ENCODE data around the gene AAK1.

AAK1 gene

GRCh38 chr2:69456950-69457445 lies 186.5 kb downstream of the AAK1 start:
- TF ChIP-seq, protein P1, sequence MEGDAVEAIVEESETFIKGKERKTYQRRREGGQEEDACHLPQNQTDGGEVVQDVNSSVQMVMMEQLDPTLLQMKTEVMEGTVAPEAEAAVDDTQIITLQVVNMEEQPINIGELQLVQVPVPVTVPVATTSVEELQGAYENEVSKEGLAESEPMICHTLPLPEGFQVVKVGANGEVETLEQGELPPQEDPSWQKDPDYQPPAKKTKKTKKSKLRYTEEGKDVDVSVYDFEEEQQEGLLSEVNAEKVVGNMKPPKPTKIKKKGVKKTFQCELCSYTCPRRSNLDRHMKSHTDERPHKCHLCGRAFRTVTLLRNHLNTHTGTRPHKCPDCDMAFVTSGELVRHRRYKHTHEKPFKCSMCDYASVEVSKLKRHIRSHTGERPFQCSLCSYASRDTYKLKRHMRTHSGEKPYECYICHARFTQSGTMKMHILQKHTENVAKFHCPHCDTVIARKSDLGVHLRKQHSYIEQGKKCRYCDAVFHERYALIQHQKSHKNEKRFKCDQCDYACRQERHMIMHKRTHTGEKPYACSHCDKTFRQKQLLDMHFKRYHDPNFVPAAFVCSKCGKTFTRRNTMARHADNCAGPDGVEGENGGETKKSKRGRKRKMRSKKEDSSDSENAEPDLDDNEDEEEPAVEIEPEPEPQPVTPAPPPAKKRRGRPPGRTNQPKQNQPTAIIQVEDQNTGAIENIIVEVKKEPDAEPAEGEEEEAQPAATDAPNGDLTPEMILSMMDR (IDR thresholded peaks at IDR 0.05) = no peak

GRCh38 chr2:69456154-69456553 lies 187.4 kb downstream of the AAK1 start:
- TF ChIP-seq, protein P1 (IDR thresholded peaks at IDR 0.05) = no peak

DNA sequence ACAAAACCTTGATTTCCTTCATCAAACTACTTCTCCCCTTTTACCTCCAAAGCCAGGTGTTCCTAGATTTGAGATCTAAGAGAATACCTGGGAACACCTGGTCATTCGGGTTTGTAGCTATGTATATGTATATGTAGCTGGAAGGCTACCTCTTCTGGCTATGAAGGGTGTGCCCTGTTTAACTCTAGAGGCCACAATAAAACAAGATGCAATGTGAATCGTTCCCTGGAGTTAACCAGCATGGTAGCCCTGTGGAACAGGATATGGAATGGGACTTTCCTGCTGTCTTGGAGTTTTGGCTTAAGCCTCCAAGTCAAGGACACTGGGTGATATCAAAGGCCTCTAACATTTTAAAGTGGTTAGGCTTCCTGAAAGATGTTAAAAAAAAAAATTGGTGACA lies 188.6 kb downstream of the AAK1 start:
- TF ChIP-seq, protein P1 (IDR thresholded peaks at IDR 0.05) = no peak

DNA sequence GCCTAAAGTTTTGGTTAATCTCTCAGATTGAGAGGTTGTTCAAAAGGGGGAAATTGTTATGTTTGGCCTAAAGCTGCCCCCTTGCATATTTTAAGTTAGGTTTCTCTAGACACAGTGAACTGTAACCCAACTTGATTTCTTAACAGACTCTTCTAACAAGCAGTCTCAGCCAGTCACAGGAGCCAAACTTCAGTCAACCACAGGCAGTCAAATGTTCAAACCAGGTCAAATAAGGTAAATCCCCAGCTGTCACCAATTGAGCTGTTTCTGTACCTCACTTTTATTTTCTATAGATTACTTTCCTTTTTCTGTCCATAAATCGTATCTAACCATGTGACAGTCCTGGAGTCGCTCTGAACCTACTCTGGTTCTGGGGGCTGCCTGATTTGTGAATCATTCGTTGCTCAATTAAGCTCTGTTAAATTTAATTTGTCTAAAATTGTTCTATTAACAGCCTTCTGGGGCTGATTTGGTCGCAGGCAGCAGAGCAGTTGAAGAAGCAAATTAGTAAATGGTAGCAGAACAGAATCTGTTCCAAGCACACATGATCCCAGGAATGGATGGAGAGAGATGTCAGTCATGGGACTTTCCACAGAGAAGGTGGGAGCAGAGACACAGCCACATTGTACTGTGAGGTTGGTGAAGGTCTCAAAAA lies 189.9 kb downstream of the AAK1 start:
- TF ChIP-seq, protein P1 (IDR thresholded peaks at IDR 0.05) = no peak

DNA sequence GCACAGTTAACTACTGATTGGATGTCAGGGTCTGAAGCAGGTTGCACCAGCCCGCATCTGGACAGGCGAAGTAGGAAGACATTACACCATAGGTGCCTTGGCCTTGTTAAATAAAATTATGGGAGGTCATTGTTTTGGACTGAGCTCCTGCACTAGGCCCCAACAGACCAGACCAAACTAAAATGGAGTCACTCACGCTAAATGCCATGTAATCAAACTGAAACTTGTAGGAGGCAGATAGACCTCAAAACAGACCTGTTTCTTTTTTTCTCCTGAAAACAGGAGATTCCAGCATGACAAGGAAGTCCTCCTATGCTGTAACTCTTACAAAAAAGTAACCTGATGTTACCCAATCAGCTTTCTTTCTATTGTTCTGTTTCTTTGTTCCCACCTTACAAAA lies 190.9 kb downstream of the AAK1 start:
- TF ChIP-seq, protein P1 (IDR thresholded peaks at IDR 0.05) = no peak

DNA sequence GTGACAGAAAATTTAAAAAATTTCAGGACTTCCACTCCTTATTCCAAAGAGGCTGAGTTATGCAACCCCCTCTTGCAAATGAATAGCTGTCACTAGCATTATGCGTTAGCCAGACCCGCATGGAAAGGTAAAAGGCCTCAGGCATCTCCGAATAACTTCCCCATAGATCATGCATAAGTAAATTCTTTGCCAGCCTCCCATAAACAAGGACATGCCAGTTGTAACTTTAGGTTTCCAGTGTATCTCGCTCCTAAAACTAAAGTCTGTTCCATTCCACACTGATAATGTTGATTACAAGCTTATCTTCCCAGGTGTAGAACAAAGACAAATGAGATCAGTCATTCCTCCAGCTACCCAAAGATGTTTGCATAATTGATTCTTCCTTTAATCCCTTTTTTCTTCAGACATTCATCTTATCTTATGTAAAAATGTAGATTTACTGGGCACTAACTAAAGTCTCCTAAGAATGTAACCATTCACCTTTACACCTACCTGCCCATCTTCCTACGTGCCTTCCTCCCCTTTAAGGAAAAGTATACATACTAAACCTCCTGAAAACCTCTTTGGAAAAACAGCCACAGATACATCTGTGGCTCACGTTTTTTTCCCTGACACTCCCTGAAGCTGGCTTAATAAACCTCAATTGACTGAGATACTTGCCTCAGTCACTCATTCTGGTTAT lies 192.7 kb downstream of the AAK1 start:
- TF ChIP-seq, protein P1 (IDR thresholded peaks at IDR 0.05) = no peak

- TF ChIP-seq, protein P1 (IDR thresholded peaks at IDR 0.05) = no peak
Measured at GRCh38 chr2:69449906-69450305, 193.6 kb downstream of the AAK1 start.

Measured in LNCAP (cell line).